EH (cell line): Measurements from ENCODE around the gene CFAP161.

ENCODE experiments used
- DNase-seq: peaks from one replicate; pipeline ENCODE4 v3.0.0-alpha.2; 2015; ENCODE audit warnings: low read depth

CFAP161 gene, protein sequence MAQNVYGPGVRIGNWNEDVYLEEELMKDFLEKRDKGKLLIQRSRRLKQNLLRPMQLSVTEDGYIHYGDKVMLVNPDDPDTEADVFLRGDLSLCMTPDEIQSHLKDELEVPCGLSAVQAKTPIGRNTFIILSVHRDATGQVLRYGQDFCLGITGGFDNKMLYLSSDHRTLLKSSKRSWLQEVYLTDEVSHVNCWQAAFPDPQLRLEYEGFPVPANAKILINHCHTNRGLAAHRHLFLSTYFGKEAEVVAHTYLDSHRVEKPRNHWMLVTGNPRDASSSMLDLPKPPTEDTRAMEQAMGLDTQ

DNA sequence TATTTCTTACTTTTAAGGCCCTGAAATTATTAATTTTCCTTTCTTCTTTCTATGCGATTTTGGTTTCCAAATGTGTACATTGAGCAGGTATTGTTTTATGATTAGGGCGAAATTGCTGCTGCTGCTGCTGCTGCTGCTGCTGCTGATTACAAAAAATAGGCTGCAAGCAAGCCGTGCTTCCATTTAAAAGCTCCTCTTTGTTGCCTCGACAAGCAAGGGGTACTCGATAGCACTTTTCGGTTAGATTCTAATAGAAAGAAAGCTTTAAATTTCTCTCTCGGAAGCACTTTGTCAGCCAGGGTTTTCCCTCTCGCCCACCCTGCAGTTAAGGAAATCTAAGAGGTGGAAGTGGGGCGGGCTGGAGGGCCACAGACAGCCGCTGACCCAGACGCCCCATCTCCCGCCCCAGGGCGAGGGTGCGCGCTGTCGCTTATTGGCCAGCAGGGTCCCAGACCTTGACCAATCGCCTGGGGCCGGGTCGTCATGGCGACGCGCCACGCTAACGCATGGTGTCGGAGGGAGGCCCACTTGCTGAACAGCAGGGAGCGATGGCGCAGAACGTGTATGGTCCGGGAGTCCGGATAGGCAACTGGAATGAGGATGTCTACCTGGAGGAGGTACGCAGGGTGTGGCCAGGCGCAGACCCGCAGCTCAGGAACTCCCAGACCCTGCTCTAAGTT lies at the start of gene CFAP161:
Gene CFAP161, plus strand, starts transcription at position 489 of the 680 bp plus-strand sequence. Its CDS starts 60 bp downstream, at position 549.
- peak; percentile 70 for DNase-seq

DNA sequence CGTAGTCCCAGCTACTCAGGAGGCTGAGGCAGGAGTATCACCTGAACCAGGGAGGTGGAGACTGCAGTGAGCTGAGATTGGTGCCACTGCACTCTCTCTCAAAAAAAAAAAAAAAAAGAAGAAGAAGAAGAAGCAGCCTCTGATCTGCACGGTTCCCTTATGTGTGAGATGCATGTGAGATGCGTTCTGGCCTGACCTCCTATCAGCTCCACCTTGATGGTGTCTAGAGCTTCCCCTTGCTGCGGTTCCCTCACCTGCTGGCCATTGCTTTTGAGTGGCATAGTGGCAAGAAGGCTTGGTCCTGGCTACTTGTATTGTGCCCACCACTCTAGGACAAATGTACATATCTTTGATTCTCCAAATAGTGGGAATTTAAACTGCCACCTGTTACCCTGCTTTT lies 49.4 kb upstream of the CFAP161 start:
- DNase-seq: no peak

DNA sequence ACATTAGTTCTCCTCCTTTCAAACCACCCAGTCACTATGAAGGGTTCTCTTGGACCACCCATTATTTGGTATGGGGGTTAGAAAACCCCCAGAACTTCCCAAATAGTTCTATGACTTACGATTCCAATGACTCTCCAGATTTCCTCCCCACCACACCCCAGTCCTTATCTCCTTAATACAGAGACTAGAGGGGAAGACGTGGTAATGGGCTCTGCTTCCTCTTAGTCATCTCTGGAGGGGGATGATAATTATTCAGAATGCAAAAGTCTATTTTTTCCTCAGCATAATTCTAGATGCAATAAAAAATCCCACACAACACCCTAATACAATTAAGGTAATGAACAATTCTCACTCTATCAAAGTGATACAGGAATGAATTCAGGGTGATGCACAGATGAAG lies 48.9 kb upstream of the CFAP161 start:
- DNase-seq: no peak

DNA sequence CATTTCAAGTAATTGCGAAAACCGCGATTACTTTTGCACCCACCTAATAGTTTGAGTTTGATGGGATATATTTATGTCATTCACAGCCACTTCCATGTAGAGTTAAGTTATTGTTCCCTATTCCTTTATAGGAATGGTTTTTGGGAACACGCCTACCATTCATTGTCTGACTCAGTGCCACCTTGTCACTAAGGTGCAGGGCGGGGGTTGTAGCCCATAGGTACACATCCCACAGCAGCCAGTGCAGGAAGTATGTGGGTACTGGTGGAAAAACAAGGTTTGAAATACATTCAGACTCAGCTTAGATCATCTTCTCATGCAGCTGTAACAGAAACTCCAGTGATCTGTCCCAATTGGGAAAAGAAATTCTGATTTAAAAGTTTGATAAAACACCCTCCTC lies 48.2 kb upstream of the CFAP161 start:
- DNase-seq: no peak

DNA sequence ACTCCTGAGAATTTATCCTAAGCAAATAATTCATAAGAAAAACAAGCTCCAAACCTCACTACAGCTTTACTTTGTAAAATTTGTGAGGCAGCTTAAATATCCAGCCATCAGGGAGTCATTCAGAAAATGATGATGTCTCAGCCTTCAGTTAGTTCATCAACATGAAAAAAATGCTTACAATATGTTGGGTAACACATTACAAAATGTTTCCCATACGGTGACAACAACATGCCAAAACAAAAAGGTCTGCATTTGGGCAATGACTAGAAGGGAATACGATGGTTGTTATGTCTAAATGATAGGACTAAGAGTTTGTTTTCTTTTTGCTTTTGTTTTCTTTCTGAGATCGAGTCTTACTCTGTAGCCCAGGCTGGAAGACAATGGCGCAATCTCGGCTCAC lies 47.0 kb upstream of the CFAP161 start:
- peak; percentile 43 for DNase-seq

DNA sequence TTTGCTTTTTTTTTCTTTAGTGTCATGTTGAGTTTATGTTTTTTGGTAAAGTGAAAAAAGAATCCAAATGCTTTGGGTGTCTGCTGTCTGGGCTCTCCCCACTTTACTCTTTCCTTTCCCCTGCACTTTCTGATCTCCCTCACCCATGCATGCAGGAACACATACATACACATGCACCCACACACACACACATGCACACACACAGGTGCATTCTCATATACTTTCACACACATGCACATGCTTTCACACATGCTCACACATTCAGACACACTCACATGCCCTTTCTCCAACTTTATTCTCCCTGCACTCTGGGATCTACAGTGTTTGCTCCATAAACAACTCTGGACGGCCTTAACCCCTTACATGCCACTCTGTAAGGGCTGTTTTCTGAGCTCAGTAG lies 46.4 kb upstream of the CFAP161 start:
- DNase-seq: no peak

DNA sequence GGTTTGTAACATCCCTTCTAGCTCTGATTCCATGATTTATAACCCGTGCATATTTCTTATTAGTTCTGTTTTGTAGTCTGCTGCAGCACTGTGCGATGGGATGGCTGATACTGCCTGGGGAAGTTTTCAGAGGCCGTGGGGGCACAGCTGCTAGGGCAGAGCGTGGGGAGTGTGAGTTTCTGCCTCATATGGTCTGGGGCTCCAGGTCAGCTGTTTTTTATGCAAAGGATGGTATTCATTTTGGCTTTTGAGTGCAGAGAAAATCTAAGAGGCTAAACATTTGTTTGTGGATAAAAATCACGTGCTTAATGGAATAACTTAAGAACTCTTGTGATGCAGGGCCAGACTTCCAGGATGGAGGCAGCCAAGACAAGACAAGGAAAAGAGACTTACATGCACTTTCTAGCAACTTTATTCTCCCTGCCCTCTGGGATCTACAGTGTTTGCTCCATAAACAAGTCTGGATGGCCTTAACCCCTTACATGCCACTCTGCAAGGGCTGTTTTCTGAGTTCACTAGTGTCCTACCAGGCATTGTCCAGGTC lies 45.5 kb upstream of the CFAP161 start:
- no peak for DNase-seq

DNA sequence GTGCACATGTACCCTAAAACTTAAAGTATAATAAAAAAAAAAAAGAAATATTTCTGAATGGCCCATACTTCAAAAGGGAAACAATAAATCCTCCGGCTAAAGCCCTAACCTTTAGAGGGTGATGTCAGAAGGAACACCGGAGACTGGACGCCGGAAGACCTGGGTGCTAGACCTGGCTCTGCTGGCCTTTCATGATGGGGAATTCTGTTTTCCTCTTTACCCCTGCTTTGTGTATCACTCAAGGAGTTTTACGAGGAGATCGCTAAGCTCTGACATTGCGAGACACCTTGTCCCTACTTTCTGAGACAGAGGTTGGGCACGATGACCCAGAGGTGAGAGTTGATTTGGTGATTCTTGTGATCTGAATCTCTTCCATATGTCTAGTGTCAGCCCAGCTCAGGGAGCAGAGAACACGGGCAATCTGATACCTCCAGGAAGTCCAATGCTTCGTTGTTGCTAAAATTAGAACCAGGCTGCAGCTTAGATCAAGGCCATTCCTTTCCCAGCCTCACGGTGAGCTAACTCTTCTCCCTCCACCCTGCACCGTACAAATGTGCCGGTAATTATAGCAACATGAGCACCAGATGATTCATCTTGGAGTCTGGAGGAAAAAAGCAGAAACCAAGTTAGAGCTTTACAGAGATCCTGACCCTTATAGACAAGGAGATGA lies 42.0 kb upstream of the CFAP161 start:
- DNase-seq: peak; percentile 96

DNA sequence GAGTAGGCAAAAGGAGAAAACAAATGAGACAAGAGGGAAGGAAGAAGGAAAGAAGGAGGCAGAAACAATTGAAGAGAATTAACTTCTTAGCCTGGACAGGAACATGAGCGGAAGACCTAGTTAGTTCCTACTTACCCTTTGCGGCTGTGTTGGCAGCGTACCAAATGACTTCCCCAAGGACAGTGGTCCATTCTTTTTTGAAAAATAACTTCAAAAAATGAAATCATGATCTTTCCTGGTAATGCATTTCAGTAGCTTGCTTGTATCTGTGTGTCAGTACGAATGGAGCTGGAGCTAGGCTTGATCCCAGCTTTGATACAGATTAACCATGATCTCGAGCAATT lies 41.5 kb upstream of the CFAP161 start:
- no peak for DNase-seq

DNA sequence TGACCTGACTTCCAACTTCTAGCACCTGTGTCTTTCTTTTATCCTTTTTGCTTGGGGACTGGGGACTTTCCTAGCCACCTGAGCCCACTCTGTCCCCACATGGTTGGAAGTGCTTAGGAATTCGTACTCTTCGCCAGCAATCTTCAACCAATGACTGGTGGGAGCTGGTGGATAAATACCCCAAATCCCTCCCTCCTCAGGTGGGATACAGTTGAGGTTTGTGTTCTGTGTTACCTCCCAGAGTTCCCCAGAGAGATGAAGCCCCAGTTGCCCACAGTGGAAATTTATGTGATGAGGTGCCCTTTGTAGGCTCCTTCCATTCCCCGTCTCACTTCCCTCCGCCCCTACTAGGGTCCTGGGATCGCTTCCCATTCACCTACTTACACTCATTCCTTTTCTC lies 40.1 kb upstream of the CFAP161 start:
- DNase-seq: no peak

DNA sequence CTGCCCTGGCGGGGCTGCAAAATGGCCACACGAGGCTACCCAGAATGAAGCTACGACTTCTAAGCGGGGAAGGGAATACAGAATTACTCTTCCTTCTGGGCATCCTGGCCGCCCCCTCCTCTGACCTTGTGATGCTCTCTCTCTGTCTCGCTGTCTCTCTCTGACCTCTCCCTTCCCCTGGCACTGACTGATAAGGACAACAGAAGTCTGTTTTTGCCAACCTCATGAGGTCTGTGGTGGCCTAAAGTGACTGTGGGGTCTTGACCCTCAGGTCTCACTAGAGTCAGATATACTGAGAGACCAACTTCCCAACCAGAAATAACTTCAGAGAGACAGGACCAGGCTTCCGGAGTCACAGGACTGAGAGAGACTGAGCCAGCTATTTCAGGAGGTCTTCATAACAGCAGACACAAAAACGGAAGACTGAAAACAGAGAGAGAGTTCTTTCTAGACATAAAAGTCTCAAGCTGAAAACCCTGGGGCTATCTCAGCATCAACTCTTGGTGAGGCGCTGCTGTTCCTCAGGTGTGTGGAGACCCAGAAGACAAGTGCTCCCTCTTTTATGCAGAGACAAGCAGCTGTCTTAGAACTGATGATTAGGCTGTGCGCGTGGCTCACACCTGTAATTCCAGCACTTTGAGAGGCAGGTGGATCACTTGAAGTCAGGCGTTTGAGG lies 38.2 kb upstream of the CFAP161 start:
- no peak for DNase-seq

DNA sequence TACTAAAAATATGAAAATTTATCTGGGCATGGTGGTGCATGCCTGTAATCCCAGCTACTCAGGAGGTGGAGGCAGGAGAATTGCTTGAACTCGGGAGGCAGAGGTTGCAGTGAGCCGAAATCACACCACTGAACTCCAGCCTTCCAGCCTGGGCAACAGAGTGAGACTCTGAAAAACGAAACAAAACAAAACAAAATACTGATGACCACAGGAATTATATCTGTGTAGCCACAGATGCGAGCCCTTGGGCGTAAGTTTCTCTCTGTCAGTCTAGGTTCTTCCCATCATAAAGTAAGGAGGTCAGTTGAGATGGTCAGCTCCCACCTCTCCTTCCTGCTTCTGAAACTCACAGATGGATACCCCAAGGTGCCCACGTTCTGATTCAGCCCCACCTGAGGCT lies 37.7 kb upstream of the CFAP161 start:
- DNase-seq: peak; percentile 16

DNA sequence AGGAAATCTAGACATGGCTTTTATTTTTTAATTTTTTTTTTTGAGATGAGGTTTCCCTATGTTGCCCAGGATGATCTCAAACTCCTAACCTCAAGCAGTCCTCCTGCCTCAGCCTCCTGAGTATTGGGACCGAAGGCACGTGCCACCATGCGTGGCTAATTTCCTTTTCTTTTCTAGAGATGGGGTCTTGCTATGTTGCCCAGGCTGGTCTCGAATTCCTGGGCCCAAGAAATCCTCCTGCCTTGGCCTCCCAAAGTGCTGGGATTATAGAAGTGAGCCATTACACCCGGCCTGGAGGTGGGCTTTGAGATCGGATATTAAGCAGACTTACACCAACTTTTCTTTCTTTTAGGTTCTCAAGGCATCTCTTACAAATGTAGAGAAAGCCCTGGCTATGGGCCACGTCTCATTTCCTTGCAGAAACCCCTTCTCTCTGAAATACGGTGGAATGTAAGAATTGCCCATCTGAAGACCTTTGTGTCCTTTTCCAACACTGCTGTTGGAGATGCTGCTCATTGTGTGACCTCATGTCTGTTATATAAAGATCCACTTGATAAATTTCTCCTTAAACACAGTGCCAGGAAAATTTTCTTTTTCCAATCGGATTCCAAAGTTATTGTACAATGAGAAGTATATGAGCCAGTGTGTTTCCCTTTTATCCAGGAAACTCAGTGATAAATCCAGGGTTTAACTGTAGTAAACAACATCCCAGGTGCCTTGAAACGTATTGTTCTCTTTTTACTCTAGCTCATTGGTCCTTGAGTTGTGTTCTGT lies 36.8 kb upstream of the CFAP161 start:
- DNase-seq: no peak

DNA sequence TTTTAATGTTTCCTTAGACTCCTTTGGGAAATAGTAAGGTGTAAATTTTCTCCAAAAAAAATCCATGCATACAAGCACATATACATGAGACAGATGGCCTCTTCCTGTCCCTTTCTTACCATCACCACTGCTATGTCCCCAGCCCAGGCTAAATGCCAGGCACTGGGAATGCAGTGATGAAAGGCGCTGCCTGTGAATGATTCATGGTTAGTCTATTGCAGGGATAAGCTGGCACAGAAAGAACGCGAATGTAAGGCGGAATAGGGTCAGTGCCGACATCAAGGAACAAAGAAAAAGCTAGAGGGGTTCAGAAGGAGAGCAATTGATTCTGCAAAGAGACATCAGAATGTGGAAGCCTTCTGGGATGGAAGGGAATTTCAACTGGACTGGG lies 36.2 kb upstream of the CFAP161 start:
- DNase-seq: peak; percentile 44

DNA sequence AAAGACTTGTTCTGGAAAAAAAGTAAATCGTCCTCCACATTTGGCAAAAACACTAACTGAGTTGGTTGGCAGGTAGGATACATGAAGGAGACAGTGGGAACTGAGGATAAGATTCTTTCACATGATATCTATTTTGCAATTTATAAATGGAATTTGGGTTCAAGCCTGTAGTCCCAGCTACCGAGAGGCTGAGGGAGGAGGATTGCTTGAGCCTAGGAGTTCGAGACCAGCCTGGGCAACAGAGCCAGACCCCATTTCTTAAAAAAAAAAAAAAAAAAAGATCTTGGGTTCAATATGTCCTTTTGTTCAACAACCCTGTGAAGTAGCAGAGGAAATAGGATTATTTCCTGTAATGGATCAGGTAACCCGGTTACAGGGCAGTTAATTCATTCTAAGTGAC lies 35.7 kb upstream of the CFAP161 start:
- no peak for DNase-seq

DNA sequence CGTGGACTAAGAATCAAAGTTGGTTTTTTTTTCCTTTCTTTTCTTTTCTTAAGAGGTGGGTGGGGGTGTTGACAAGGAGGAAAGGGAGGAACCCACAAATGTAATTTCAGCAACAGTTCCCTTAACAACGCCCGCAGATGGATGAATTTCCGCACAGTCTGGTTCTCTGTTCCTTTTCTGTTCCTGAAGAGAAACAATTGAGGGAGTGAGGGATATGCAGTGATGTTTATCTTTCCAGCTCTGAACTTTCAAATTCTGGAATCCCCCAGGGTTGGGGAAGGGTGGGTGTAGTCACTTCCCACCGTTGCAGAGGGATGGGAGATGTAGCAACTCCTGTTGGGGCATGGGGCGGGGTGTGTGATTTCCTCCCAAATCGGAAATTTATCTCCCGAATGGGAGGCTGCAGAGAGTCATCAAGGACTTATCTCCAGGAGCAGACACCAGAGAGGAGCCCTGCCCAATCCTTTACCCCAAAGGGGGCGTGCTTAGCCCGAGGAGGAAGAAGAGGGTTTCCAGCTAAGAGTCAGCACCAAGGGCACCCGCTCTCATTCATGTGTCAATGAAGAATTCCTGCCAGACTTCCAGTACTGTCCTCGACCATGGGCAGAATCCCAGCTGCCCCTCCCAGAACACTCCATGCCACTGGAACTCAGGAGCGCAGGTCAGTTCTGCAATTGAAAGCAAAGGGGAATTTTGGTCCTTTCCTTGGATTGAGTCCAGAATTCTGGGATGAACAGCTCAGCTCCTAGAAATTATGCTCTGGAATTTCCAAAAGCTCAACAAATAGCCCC lies 35.0 kb upstream of the CFAP161 start:
- peak; percentile 43 for DNase-seq

DNA sequence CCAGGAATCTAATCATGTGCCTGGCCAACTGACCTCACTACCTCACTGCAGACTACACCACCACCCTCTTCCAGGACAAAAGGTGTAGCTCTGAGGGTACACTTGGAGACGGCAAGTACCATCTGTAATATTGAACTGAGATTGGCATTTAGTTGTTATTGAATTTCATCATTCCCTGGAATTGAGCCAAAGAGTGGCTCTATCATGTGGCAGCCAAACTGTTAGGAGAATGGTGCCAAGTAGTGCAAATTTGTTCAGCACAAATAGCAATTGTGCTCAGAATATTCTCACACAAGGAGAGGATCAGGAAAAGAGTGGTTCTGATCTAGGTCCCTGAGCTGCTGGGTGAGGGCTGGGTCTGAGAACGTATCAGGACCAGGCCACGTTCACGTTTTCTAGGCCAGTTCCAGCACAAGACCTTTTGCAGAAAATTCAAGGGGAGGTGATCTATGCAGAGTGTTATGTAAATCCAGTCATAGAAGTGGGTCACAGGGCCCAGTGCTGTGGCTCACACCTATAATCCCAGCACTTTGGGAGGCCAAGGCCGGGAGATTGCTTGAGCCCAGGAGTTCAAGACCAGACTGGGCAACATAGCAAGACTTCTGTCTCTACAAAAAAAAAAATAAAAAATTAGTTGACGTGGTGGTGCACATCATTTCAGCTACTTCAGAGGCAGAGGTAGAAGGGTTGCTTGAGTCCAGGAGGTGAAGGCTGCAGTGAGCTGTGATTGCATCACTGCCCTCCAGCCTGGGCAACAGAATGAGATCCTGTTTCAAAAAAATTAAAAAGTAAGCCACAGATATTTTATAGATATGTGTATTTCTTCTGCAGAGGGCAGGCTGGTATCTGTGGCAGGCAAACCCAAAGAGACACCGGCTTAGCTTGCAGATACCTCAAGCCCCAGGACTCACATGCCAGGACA lies 31.9 kb upstream of the CFAP161 start:
- no peak for DNase-seq

DNA sequence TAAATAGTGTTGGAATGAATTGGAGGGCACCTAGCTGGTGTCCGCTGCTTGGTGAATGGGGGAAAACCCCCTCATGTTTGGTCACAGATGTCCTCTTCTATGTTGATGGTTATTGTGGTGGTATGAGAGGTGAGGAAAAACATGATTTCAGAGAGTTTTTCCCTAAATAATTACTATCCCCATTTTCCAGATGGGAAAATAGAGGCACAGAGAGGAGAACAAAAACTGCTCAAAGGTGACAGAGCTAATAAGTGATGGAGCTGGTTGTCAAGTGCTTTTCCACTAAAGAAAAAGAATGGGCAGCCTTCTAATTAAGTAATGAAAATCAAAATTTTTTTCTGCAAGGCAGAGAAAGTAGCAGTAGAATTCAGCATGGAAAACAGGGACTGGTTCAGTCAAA lies 30.2 kb upstream of the CFAP161 start:
- no peak for DNase-seq

DNA sequence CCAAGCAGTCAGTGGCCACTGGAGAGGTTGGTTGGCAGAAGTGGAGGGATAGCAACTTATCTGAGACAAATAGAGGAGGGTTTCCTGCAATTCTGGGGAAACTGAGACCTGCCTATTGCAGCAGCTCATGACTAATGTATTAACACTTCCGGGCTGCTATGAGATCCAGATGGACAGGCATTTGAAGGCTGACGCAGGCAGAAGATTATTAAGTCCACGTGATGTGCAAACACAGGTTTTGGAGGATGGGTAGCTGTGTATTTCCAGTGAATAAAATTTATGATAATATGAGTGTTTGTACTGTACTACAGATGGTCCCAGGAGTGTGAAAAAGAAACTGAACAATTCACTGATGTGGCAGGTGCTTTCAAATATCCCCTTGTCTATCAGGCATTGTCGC lies 28.5 kb upstream of the CFAP161 start:
- DNase-seq: peak; percentile 57

DNA sequence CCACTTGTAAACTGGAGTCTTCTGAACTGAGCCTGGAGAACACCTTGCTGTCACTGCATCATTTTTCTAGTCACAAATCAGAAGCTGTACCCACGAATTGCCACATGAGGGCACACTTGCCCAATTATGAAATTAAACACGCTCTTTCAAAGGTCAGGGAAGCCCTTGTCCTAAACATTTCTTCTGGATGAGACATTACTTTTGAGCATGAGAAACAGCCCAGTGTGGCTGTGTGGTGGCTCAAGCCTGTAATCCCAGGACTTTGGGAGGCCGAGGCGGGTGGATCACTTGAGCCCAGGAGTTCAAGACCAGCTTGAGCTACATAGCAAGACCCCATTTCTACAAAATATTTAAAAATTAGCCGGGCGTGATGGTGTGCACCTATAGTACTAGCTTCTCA lies 27.5 kb upstream of the CFAP161 start:
- DNase-seq: peak; percentile 90
